Transverse colon (tissue), 4 donors: ENCODE results near the gene ST6GAL1.

ENCODE experiments used
- POLR2A ChIP-seq: fragments of 450-650 bp; IDR thresholded peaks from one replicate; pipeline ENCODE4 v1.6.1; 2016; ENCODE audit warnings: antibody characterized with exemption, mild to moderate bottlenecking, moderate library complexity
- POLR2AphosphoS5 ChIP-seq, 3 donors: sonication (generic); formaldehyde crosslinking; IDR thresholded peaks; one replicate each; pipeline ENCODE4 v1.6.1; 2016; ENCODE audit warnings: antibody characterized with exemption in 3 of 3
- TF ChIP-seq, protein P1 (sequence below), 5 experiments: fragments of 200-600 bp in 3 of 5; fragments of 450-650 bp in 2 of 5; sonication (generic) in 3 of 5; IDR thresholded peaks; 1 replicate in 2 of 5; 2 replicates in 3 of 5; pipeline ENCODE4 v1.5.1; 2016 to 2017; ENCODE audit warnings: antibody characterized with exemption in 5 of 5, inconsistent platforms in 3 of 5, mild to moderate bottlenecking in 2 of 5, moderate library complexity in 1 of 5

DNA sequence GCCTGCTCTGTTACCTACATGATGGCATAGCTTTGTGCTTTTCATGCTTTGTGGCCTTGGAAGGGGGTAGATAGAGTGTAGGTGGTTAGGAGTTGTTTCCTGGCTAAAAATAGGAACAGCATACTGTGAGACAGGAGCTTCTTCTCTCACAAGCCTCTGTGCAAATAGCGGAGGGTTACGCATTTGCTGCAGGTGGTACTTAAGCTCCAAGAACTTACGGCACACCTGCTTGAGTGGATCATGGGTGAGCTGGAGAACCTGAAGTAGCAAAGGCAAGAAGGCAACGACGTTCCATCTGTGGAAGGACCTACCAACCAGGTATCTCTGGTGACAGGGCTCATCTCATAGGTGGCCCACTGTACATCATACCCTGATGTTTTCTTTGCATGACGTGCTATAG, 66.0 kb downstream of the ST6GAL1 start:
- TF ChIP-seq POLR2A (peak; percentile 33), POLR2AphosphoS5 (IDR thresholded peaks at IDR 0.05) (peak in 1 of 3 donors; percentile 60)
- TF ChIP-seq, protein P1, sequence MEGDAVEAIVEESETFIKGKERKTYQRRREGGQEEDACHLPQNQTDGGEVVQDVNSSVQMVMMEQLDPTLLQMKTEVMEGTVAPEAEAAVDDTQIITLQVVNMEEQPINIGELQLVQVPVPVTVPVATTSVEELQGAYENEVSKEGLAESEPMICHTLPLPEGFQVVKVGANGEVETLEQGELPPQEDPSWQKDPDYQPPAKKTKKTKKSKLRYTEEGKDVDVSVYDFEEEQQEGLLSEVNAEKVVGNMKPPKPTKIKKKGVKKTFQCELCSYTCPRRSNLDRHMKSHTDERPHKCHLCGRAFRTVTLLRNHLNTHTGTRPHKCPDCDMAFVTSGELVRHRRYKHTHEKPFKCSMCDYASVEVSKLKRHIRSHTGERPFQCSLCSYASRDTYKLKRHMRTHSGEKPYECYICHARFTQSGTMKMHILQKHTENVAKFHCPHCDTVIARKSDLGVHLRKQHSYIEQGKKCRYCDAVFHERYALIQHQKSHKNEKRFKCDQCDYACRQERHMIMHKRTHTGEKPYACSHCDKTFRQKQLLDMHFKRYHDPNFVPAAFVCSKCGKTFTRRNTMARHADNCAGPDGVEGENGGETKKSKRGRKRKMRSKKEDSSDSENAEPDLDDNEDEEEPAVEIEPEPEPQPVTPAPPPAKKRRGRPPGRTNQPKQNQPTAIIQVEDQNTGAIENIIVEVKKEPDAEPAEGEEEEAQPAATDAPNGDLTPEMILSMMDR (IDR thresholded peaks at IDR 0.05): no peak
